ENCODE data around the gene CD63.

CD63 gene

GRCh38 chr12:55684761-55685370 is 43.9 kb downstream of the CD63 start:
- no peak for DNase-seq

- no peak for DNase-seq
Observed at GRCh38 chr12:55683676-55684075, 45.1 kb downstream of the CD63 start.

GRCh38 chr12:55682087-55682796 is 46.6 kb downstream of the CD63 start:
- no peak for DNase-seq

- DNase-seq: peak; percentile 56
Observed at GRCh38 chr12:55681142-55682077, 47.4 kb downstream of the CD63 start.

- DNase-seq: no peak
Observed at GRCh38 chr12:55679691-55680090, 49.1 kb downstream of the CD63 start.

GRCh38 chr12:55676707-55677106 is 52.1 kb downstream of the CD63 start:
- no peak for DNase-seq

GRCh38 chr12:55675666-55676065 is 53.1 kb downstream of the CD63 start:
- DNase-seq: no peak

Data from fibroblast of skin of right quadriceps (primary cell).